NCI-H2029 (cell line): Measurements from ENCODE around the gene LAMP5.

Experiments
- DNase-seq: peaks from one replicate; lab custom pipeline; 2025; lab: John Stamatoyannopoulos, UW

LAMP5 gene

GRCh38 chr20:9514461-9515213 lies at the start of gene LAMP5:
Gene LAMP5 (plus strand): TSS chr20:9514590. CDS start chr20:9514853, 263 bp downstream.
- no peak for DNase-seq

GRCh38 chr20:9467995-9468394 lies 46.4 kb upstream of the LAMP5 start:
- DNase-seq, result no peak

- DNase-seq, result no peak
Observed at GRCh38 chr20:9474835-9475415, 39.5 kb upstream of the LAMP5 start.

GRCh38 chr20:9475456-9475855 lies 38.9 kb upstream of the LAMP5 start:
- DNase-seq, result no peak

GRCh38 chr20:9476174-9476573 lies 38.2 kb upstream of the LAMP5 start:
- no peak for DNase-seq

- no peak for DNase-seq
Observed at GRCh38 chr20:9476637-9477036, 37.8 kb upstream of the LAMP5 start.

- DNase-seq, result no peak
Observed at GRCh38 chr20:9478771-9479170, 35.6 kb upstream of the LAMP5 start.

- no peak for DNase-seq
Observed at GRCh38 chr20:9480066-9480465, 34.3 kb upstream of the LAMP5 start.

GRCh38 chr20:9482180-9482579 lies 32.2 kb upstream of the LAMP5 start:
- no peak for DNase-seq

GRCh38 chr20:9483131-9483530 lies 31.3 kb upstream of the LAMP5 start:
- no peak for DNase-seq

GRCh38 chr20:9485614-9486340 lies 28.6 kb upstream of the LAMP5 start:
- DNase-seq, result no peak

GRCh38 chr20:9487231-9487630 lies 27.2 kb upstream of the LAMP5 start:
- DNase-seq, result no peak

- no peak for DNase-seq
Observed at GRCh38 chr20:9488063-9488462, 26.3 kb upstream of the LAMP5 start.

- DNase-seq, result no peak
Observed at GRCh38 chr20:9490161-9490560, 24.2 kb upstream of the LAMP5 start.

- no peak for DNase-seq
Observed at GRCh38 chr20:9490631-9491030, 23.8 kb upstream of the LAMP5 start.

GRCh38 chr20:9491324-9491723 lies 23.1 kb upstream of the LAMP5 start:
- no peak for DNase-seq

- DNase-seq, result no peak
Observed at GRCh38 chr20:9492067-9492466, 22.3 kb upstream of the LAMP5 start.

- DNase-seq, result no peak
Observed at GRCh38 chr20:9493803-9494202, 20.6 kb upstream of the LAMP5 start.

- no peak for DNase-seq
Observed at GRCh38 chr20:9495701-9496100, 18.7 kb upstream of the LAMP5 start.

- DNase-seq, result no peak
Observed at GRCh38 chr20:9496155-9496554, 18.2 kb upstream of the LAMP5 start.

- DNase-seq, result no peak
Observed at GRCh38 chr20:9498322-9498721, 16.1 kb upstream of the LAMP5 start.

- no peak for DNase-seq
Observed at GRCh38 chr20:9499126-9499899, 15.1 kb upstream of the LAMP5 start.
